Liver (tissue), 9 donors: Measurements from ENCODE around the gene SLC25A1. TPM values are rescaled to one million over a fixed set of nuclear protein-coding genes. Genes with fewer than 3 reads are reported as not detected.
A peak's percentile ranks its signal among the peaks of the same experiment; 100 is the strongest.

ENCODE experiments used
- DNase-seq: peaks from one replicate; pipeline ENCODE4 v3.0.0-alpha.2; 2017; ENCODE audit warnings: low spot score
- H3K27ac ChIP-seq, 2 donors: one replicate each; pipeline ENCODE4 v1.7.0; 2013; ENCODE audit warnings: inconsistent platforms in 2 of 2, low read length in 2 of 2, control low read depth in 1 of 2, low read depth in 1 of 2, mild to moderate bottlenecking in 1 of 2
- H3K27me3 ChIP-seq, 4 donors: one replicate each; pipeline versions ENCODE4 v1.6.1 to v1.7.0; 2013; ENCODE audit warnings: low read length in 3 of 4, inconsistent platforms in 1 of 4, mild to moderate bottlenecking in 1 of 4, moderate library complexity in 1 of 4; ENCODE audit not compliant: control insufficient read depth in 4 of 4, insufficient read depth in 4 of 4
- H3K36me3 ChIP-seq, 4 donors: one replicate each; pipeline versions ENCODE4 v1.6.1 to v1.7.0; 2013; ENCODE audit warnings: low read length in 3 of 4, mild to moderate bottlenecking in 3 of 4, low read depth in 1 of 4, moderate library complexity in 1 of 4; ENCODE audit not compliant: control insufficient read depth in 4 of 4, insufficient read depth in 3 of 4
- H3K4me1 ChIP-seq, 4 donors: one replicate each; pipeline versions ENCODE4 v1.6.1 to v1.7.0; 2013; ENCODE audit warnings: low read length in 3 of 4, mild to moderate bottlenecking in 3 of 4, moderate library complexity in 1 of 4; ENCODE audit not compliant: control insufficient read depth in 4 of 4, insufficient read depth in 4 of 4
- H3K4me3 ChIP-seq, 3 donors: one replicate each; pipeline versions ENCODE4 v1.6.1 to v1.7.0; 2013; ENCODE audit warnings: low read length in 3 of 3, control low read depth in 1 of 3, low read depth in 1 of 3, mild to moderate bottlenecking in 1 of 3
- H3K9ac ChIP-seq, 2 donors: one replicate each; pipeline ENCODE4 v1.7.0; 2013; ENCODE audit warnings: low read length in 2 of 2, mild to moderate bottlenecking in 2 of 2, moderate library complexity in 2 of 2, control low read depth in 1 of 2, low read depth in 1 of 2
- H3K9me3 ChIP-seq, 4 donors: one replicate each; pipeline versions ENCODE4 v1.6.1 to v1.7.0; 2013; ENCODE audit warnings: low read length in 3 of 4; ENCODE audit not compliant: control insufficient read depth in 4 of 4
- ATF3 ChIP-seq: IDR thresholded peaks from 2 replicates; pipeline ENCODE4 v1.6.1; 2016; ENCODE audit warnings: antibody characterized with exemption
- CTCF ChIP-seq: fragments of 150-350 bp; IDR thresholded peaks from 2 replicates; pipeline ENCODE4 v1.5.1; 2017; ENCODE audit warnings: improper control_type of control experiment, low read depth, low read length; ENCODE audit not compliant: missing input control
- EGR1 ChIP-seq, 2 donors: IDR thresholded peaks; 2 replicates each; pipeline ENCODE4 v1.6.1; 2016 to 2018; ENCODE audit warnings: antibody characterized with exemption in 2 of 2, low read depth in 2 of 2
- FOXA1 ChIP-seq: IDR thresholded peaks from 2 replicates; pipeline ENCODE4 v1.6.1; 2016; ENCODE audit warnings: antibody characterized with exemption
- FOXA2 ChIP-seq: IDR thresholded peaks from 2 replicates; pipeline ENCODE4 v1.6.1; 2016; ENCODE audit warnings: antibody characterized with exemption
- GABPA ChIP-seq, 2 donors: IDR thresholded peaks in 1 of 2; conservative IDR thresholded peaks in 1 of 2; 2 replicates each; pipeline ENCODE4 v1.6.1; 2016; ENCODE audit warnings: antibody characterized with exemption in 2 of 2, mild to moderate bottlenecking in 1 of 2, moderate library complexity in 1 of 2
- HNF4A ChIP-seq, 2 donors: conservative IDR thresholded peaks; 2 replicates each; pipeline ENCODE4 v1.6.1; 2016; ENCODE audit warnings: antibody characterized with exemption in 2 of 2, mild to moderate bottlenecking in 2 of 2
- HNF4G ChIP-seq: IDR thresholded peaks from 2 replicates; pipeline ENCODE4 v1.6.1; 2016; ENCODE audit warnings: antibody characterized with exemption
- JUND ChIP-seq, 2 donors: IDR thresholded peaks; 2 replicates each; pipeline ENCODE4 v1.6.1; 2016; ENCODE audit warnings: antibody characterized with exemption in 2 of 2
- MAX ChIP-seq: IDR thresholded peaks from 2 replicates; pipeline ENCODE4 v1.6.1; 2016; ENCODE audit warnings: antibody characterized with exemption
- NR2F2 ChIP-seq: IDR thresholded peaks from 2 replicates; pipeline ENCODE4 v1.6.1; 2016; ENCODE audit warnings: antibody characterized with exemption
- RAD21 ChIP-seq, 2 donors: IDR thresholded peaks; 2 replicates each; pipeline ENCODE4 v1.6.1; 2016; ENCODE audit warnings: antibody characterized with exemption in 2 of 2, mild to moderate bottlenecking in 2 of 2
- REST ChIP-seq: IDR thresholded peaks from 2 replicates; pipeline ENCODE4 v1.6.1; 2016; ENCODE audit warnings: antibody characterized with exemption, mild to moderate bottlenecking
- RXRA ChIP-seq, 2 donors: IDR thresholded peaks; 2 replicates each; pipeline ENCODE4 v1.6.1; 2017 to 2018; ENCODE audit warnings: antibody characterized with exemption in 2 of 2, mild to moderate bottlenecking in 1 of 2
- SP1 ChIP-seq: IDR thresholded peaks from 2 replicates; pipeline ENCODE4 v1.6.1; 2018; ENCODE audit warnings: antibody characterized with exemption, mild to moderate bottlenecking
- TAF1 ChIP-seq: conservative IDR thresholded peaks from 2 replicates; pipeline ENCODE4 v1.6.1; 2016; ENCODE audit warnings: antibody characterized with exemption, mild to moderate bottlenecking
- YY1 ChIP-seq: IDR thresholded peaks from 2 replicates; pipeline ENCODE4 v1.6.1; 2016; ENCODE audit warnings: antibody characterized with exemption, mild to moderate bottlenecking
- WGBS: extraction: QIAGEN DNeasy Blood & Tissue Kit; methylation state at CpG from one replicate; pipeline ENCODE4 v1.1.7; 2013; 5-methylcytosine and 5-hydroxymethylcytosine counted together
- polyA plus RNA-seq, 2 donors: library from polyadenylated mRNA; stranded (reverse) in 1 of 2; unstranded in 1 of 2; fragments of 200-250 nt in 1 of 2; fragments of >200 nt in 1 of 2; fragmentation: Nextera tagmentation in 1 of 2; extraction: Ambion mirVana in 1 of 2; gene quantifications; one replicate each; pipeline versions ENCODE4 v1.2.1 to v1.2.3, GENCODE V29; 2013 to 2015
- total RNA-seq, 2 donors: library from RNA; depleted of rRNA; stranded (reverse); fragments of >200 nt; gene quantifications; one replicate each; pipeline ENCODE4 v1.2.3, GENCODE V29; 2014
- donor health status: healthy.
- donor health status: healthy.
- donor health status: healthy.
- donor health status: healthy.
- donor health status: healthy.

SLC25A1 gene
- total and polyA plus RNA-seq, 4 donors, result 59.5 to 78.3 (median 73.9) TPM

GRCh38 chr22:19184276-19184997, 5.9 kb upstream of the SLC25A1 start:
- H3K27ac ChIP-seq, result no peak overlapping the region
- H3K27me3 ChIP-seq, result no peaks in the 10 kb centered on the region
- H3K4me1 ChIP-seq, result peaks cover 3 to 12% (median 8%) of the 10 kb centered on the region in 4 donors
- WGBS, result 93% methylated on average over 20 of the region's 20 CpGs
- no peak overlapping the region for H3K9ac ChIP-seq
- no peak for DNase-seq
- H3K4me3 ChIP-seq, result no peak overlapping the region
- H3K9me3 ChIP-seq, result no peaks in the 10 kb centered on the region
- TF ChIP-seq SP1, result no peak
- H3K36me3 ChIP-seq, result peaks cover 0 to 3% (median 1%) of the 10 kb centered on the region in 4 donors

GRCh38 chr22:19183216-19183615, 4.7 kb upstream of the SLC25A1 start:
- Histone ChIP-seq H3K27ac (no peak overlapping the region), H3K36me3 (peaks cover 0 to 3% (median 1%) of the 10 kb centered on the region in 4 donors), H3K4me3 (no peak overlapping the region), H3K27me3 (no peaks in the 10 kb centered on the region), H3K4me1 (peaks cover 3 to 17% (median 10%) of the 10 kb centered on the region in 4 donors), H3K9ac (no peak overlapping the region), H3K9me3 (no peaks in the 10 kb centered on the region)
- TF ChIP-seq SP1, result no peak
- WGBS, result 94% methylated on average over 9 of the region's 9 CpGs
- DNase-seq, result no peak

- H3K27me3 ChIP-seq, result no peaks in the 10 kb centered on the region
- H3K9me3 ChIP-seq, result no peaks in the 10 kb centered on the region
- no peak overlapping the region for H3K4me3 ChIP-seq
- 86% methylated on average over 9 of the region's 9 CpGs for WGBS
- peak; percentile 26 for DNase-seq
- H3K9ac ChIP-seq, result no peak overlapping the region
- H3K27ac ChIP-seq, result no peak overlapping the region
- TF ChIP-seq RAD21 (IDR thresholded peaks at IDR 0.05) (no peak), REST (no peak), GABPA (IDR thresholded peaks at IDR 0.05 in 1 of 2, conservative IDR thresholded peaks at IDR 0.05 in 1 of 2) (no peak), ATF3 (no peak), TAF1 (no peak), CTCF (no peak), NR2F2 (no peak), HNF4G (no peak), JUND (IDR thresholded peaks at IDR 0.05) (no peak), EGR1 (IDR thresholded peaks at IDR 0.05; ENCODE audit: low read depth in 2 of 2) (no peak), SP1 (no peak), FOXA1 (no peak), RXRA (IDR thresholded peaks at IDR 0.05) (no peak), FOXA2 (no peak), HNF4A (conservative IDR thresholded peaks at IDR 0.05) (no peak), MAX (no peak), YY1 (no peak)
- H3K36me3 ChIP-seq, result peaks cover 0 to 3% (median under 1%) of the 10 kb centered on the region in 4 donors
- H3K4me1 ChIP-seq, result peaks cover 3 to 20% (median 11%) of the 10 kb centered on the region in 4 donors
Observed at GRCh38 chr22:19182472-19183157, 4.1 kb upstream of the SLC25A1 start.
